GM12874 (cell line): ENCODE data around the gene PRDM16.

Experiments used
- TF ChIP-seq, protein P1 (sequence below): IDR thresholded peaks from 2 replicates; pipeline ENCODE4 v1.5.1; 2011; ENCODE audit warnings: low read depth, mild to moderate bottlenecking, control low read depth, low read length, moderate library complexity; ENCODE audit not compliant: insufficient read depth

The PRDM16 gene

GRCh38 chr1:3403388-3404231, 334.6 kb downstream of the PRDM16 start:
- TF ChIP-seq, protein P1, sequence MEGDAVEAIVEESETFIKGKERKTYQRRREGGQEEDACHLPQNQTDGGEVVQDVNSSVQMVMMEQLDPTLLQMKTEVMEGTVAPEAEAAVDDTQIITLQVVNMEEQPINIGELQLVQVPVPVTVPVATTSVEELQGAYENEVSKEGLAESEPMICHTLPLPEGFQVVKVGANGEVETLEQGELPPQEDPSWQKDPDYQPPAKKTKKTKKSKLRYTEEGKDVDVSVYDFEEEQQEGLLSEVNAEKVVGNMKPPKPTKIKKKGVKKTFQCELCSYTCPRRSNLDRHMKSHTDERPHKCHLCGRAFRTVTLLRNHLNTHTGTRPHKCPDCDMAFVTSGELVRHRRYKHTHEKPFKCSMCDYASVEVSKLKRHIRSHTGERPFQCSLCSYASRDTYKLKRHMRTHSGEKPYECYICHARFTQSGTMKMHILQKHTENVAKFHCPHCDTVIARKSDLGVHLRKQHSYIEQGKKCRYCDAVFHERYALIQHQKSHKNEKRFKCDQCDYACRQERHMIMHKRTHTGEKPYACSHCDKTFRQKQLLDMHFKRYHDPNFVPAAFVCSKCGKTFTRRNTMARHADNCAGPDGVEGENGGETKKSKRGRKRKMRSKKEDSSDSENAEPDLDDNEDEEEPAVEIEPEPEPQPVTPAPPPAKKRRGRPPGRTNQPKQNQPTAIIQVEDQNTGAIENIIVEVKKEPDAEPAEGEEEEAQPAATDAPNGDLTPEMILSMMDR, result no peak

DNA sequence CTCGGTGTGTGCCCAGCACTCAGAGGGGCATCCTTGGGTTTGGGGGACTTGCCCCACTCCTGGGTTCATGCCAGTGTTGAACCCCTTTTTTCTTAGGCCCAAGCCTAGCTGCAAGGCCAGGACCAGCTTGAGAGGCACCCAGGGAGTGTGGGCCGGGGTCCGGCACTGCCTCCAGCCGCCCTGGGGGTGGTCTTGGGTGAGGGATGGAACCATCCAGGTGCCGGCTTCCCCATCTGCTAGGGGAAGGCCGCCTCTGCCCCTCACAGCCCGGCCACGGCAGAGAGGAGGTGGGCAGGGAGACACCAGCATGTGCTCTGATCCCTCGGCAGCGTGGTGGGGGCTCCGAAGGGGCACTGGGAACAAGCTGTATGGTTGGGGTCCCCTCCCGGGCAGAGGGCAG, 335.3 kb downstream of the PRDM16 start:
- TF ChIP-seq, protein P1, result no peak

- TF ChIP-seq, protein P1, result no peak
These were observed 335.8 kb downstream of the PRDM16 start for GRCh38 chr1:3404801-3405200.

DNA sequence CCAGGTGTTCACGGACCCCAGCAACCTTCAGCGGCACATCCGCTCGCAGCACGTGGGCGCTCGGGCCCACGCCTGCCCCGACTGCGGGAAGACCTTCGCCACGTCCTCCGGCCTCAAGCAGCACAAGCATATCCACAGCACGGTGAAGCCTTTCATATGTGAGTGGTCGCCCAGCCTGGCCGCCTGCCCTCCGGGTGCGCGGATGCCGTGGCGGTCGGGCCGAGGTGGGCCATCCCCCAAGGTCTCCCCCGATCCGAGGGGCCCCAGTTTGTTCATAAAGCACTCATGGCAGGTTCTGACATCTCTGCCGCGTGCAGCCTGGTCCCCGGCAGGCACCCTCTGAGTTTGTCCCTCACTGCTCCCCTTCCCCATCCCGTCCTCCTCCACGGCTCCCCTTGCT, 336.5 kb downstream of the PRDM16 start:
- TF ChIP-seq, protein P1, result no peak

DNA sequence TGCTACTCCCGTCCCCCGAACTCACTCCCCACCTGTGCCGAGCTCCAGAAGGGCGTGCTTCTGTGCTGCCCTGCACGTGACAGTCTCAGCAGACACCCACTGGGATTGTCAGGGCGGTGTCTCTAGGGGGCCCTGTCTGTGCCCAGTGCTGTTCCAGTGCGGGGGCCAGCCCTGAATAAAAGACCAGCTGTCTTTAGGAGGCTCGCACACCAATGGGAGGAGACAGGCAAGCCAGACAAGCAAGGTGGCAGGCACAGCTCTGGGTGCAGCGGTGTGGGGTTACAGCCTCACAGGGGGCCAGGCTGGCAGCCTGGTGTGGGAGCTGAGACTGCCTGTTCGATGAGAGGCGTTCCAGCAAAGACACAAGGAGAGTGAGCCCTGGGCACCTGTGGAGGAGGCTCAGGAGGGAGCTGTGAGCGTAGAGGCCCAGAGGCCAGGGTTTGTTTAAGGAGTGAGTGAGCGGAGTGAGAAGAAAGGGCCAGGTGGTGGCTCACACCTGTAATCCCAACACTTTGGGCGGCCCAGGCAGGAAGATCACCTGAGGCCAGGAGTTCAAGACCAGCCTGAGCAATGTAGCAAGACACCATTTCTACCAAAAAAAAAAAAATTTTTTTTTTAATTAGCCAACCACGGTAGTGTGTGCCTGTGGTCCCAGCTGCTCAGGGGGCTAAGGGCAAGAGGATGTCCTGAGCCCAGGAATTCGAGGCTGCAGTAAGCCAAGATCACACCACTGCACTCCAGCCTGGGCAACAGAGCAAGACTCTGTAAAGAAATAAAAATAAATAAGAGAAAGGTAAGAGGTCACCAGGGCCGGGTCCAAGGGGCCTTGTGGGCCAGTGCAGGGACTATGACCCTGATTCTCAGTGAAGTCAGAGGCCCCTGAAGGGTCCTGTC, 337.2 kb downstream of the PRDM16 start:
- TF ChIP-seq, protein P1, result no peak

DNA sequence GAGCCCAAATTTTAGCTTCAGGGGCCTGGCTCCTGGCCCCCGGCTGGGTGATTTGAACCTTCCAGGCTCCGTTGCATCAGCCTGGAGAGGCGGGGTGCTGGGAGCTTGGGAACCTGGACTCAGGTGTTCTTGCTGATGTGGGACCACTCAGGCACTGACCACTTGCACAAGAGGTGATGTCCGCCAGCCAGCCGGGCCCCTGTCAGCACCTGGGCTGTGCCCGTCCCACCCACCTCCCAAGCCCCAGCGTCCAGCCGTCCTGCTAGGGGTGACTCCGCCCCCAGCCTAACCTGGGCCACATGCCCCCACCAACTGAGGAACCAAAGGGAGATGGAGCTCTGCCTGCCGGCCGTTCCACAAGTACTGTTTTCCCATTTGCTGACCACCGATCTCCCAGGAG, 338.0 kb downstream of the PRDM16 start:
- TF ChIP-seq, protein P1, result no peak

GRCh38 chr1:3408751-3409266, 339.8 kb downstream of the PRDM16 start:
- TF ChIP-seq, protein P1, result no peak
